ENCODE data around the gene KPNB1. TPM values are rescaled to one million over a fixed set of nuclear protein-coding genes. Genes with fewer than 3 reads are reported as not detected.

Gene KPNB1
- total and polyA plus RNA-seq, 2 of the 4 experiments (the other 2 are of a cell fraction) = 206 to 1,082 TPM

- 0 out of 3 replicates have a peak overlapping the region, but pooled peaks have one; percentile 54 for H2BK15ac ChIP-seq (ENCODE audit: low read depth, low read length)
- peak overlapping the region; percentile 56 for H3K18ac ChIP-seq (ENCODE audit: low read depth, low read length)
- CTCF ChIA-PET = no interaction called here
- H3K9ac ChIP-seq (ENCODE audit: low read depth, low read length) = no peak overlapping the region
- peak overlapping the region; percentile 73; the same call in 1 of the 2 replicates for H3K27ac ChIP-seq (ENCODE audit: insufficient read depth, low read length)
- H3K9me1 ChIP-seq (ENCODE audit: insufficient read depth, low read length) = peaks cover 6% of the 10 kb centered on the region; the same call in 1 of the 2 replicates
- no peaks in the 10 kb centered on the region for H4K20me1 ChIP-seq (ENCODE audit: insufficient read depth, low read length)
- H3K23ac ChIP-seq (ENCODE audit: low read depth, low read length) = peak overlapping the region; percentile 23; the same call in 1 of the 2 replicates
- TF ChIP-seq FOS (IDR thresholded peaks at IDR 0.05; ENCODE audit: low read depth, low read length) (no peak), SMC3 (IDR thresholded peaks at IDR 0.05; ENCODE audit: low read depth, low read length) (no peak), RCOR1 (IDR thresholded peaks at IDR 0.05; ENCODE audit: insufficient replicate concordance, low read length) (no peak), NFE2L2 (IDR thresholded peaks at IDR 0.05; ENCODE audit: low read depth, low read length) (no peak), RFX5 (IDR thresholded peaks at IDR 0.05; ENCODE audit: low read depth, low read length) (no peak), MAZ (IDR thresholded peaks at IDR 0.05; ENCODE audit: borderline replicate concordance, low read depth, low read length) (no peak), MXI1 (IDR thresholded peaks at IDR 0.05; ENCODE audit: borderline replicate concordance, low read depth, low read length) (no peak), CHD1 (IDR thresholded peaks at IDR 0.05; ENCODE audit: low read depth, low read length) (no peak), ELK1 (IDR thresholded peaks at IDR 0.05; ENCODE audit: borderline replicate concordance, low read depth, low read length) (no peak)
- peak overlapping the region; percentile 68 for H3K14ac ChIP-seq (replicated peaks; ENCODE audit: low read depth, low read length)
- no peak overlapping the region for H3K4me3 ChIP-seq (ENCODE audit: insufficient read depth, low read depth, low read length)
- H2AK5ac ChIP-seq (ENCODE audit: low read depth, low read length) = peak overlapping the region; percentile 5; the same call in 1 of the 2 replicates
- H3K4me2 ChIP-seq (ENCODE audit: low read depth, low read length) = no peak overlapping the region
- H3K4ac ChIP-seq (ENCODE audit: low read depth, low read length) = peak overlapping the region; percentile 61
- peaks cover 9% of the 10 kb centered on the region for H3K4me1 ChIP-seq (ENCODE audit: control insufficient read depth, insufficient read depth, low read length)
- H2BK5ac ChIP-seq (ENCODE audit: low read depth, low read length, poor library complexity, severe bottlenecking) = peak overlapping the region; percentile 44
- peak overlapping the region; percentile 13 for H2BK120ac ChIP-seq (ENCODE audit: low read depth, low read length)
- in situ Hi-C loops (cut with MboI; ENCODE audit: low sequenced_read_pairs) (loop anchor here (10.0 to 25.0 kb wide), 3 partner anchors 117 to 449 kb away; no protein-coding TSS in a partner anchor), dilution Hi-C loops (cut with HindIII; ENCODE audit: low sequenced_read_pairs, unreplicated experiment) (no loop called here), intact Hi-C loops (cut with micrococcal nuclease) (loop anchor here (10.0 kb wide), 2 partner anchors 77 to 437 kb away; partner anchors contain the start of gene NPEPPS)
- H3K79me1 ChIP-seq (ENCODE audit: low read depth in 1 of 2, low read length in 2 of 2) = peaks cover 23 to 28% of the 10 kb centered on the region in 2 experiments
- peak overlapping the region; percentile 1; the same call in 1 of the 2 replicates for H4K5ac ChIP-seq (ENCODE audit: low read depth, low read length)
- peak; percentile 16 for DNase-seq
- H2AFZ ChIP-seq (replicated peaks; ENCODE audit: low read length, poor library complexity) = no peak overlapping the region
- no peak overlapping the region for H4K91ac ChIP-seq (ENCODE audit: insufficient read depth, low read depth, low read length)
- peaks cover 20% of the 10 kb centered on the region for H3K36me3 ChIP-seq (ENCODE audit: control insufficient read depth, insufficient read depth, low read length)
- H3K27me3 ChIP-seq (ENCODE audit: control insufficient read depth, insufficient read depth, low read length) = no peaks in the 10 kb centered on the region
- peak overlapping the region; percentile 46; the same call in 1 of the 2 replicates for H2BK20ac ChIP-seq (ENCODE audit: low read depth, low read length)
- peak; percentile 24 for ATAC-seq (ENCODE audit: low read depth)
- WGBS, 2 experiments (ENCODE audit: extremely low coverage in 2 of 2, insufficient read length in 1 of 2) = no CpG with 5 or more reads among the region's 5 CpGs
- no peaks in the 10 kb centered on the region for H3K9me3 ChIP-seq (ENCODE audit: control insufficient read depth, insufficient read depth, low read length)
- POLR2A ChIA-PET (ENCODE audit: unreplicated experiment) = interaction anchor here (0.6 kb wide), 1 partner anchor 116 kb away, joined by 4 read pairs; no protein-coding TSS in a partner anchor
- no peak overlapping the region for H4K8ac ChIP-seq (ENCODE audit: low read depth in 2 of 2, low read length in 2 of 2)
- no TSS peak for BruUV-seq (replicated peaks)
- no peak overlapping the region for H2AK9ac ChIP-seq (replicated peaks; ENCODE audit: low read depth, low read length, poor library complexity)
- H3K56ac ChIP-seq (ENCODE audit: extremely low read depth, insufficient read depth, low read length) = no peak overlapping the region
These were observed 38.1 kb upstream of the KPNB1 start for GRCh38 chr17:47611372-47612350.

All from IMR-90 (cell line).